Activated B cell treated with CpG ODN at 0.5 μM for 24 hours (primary cell): Measurements from ENCODE around the gene CERS6. TPM values are rescaled to one million over a fixed set of nuclear protein-coding genes. Genes with fewer than 3 reads are reported as not detected.
"Not testable (repeated sequence)": the region's sequence is repeated elsewhere in the genome, so short reads cannot be mapped to it uniquely, and the experiment has no call there.

Source experiments
- ATAC-seq: fragments of 200-7000 bp; cut with Tn5 transposase; one replicate; pipeline ENCODE4 v1.10.0; 2021; ENCODE audit warnings: low read depth, mild to moderate bottlenecking, moderate library complexity
- CTCF ChIA-PET: fragments of 350-600 bp; sonication (Branson Sonifier 250); formaldehyde crosslinking; loops from one replicate; lab custom pipeline; 2021; ENCODE audit warnings: antibody characterized with exemption; lab: Charles Lee
- POLR2A ChIA-PET: fragments of 350-600 bp; sonication (Branson Sonifier 250); formaldehyde crosslinking; loops from one replicate; lab custom pipeline; 2021; ENCODE audit warnings: antibody characterized with exemption; lab: Charles Lee
- DNase-seq: peaks from one replicate; pipeline ENCODE4 v3.0.0; 2022
- H3K27ac Mint-ChIP-seq: one replicate; pipeline ENCODE4 v1.8.0; 2020; ENCODE audit warnings: mixed read lengths
- H3K27me3 Mint-ChIP-seq: one replicate; pipeline ENCODE4 v1.8.0; 2021; ENCODE audit warnings: mixed read lengths
- H3K36me3 Mint-ChIP-seq: one replicate; pipeline ENCODE4 v1.8.0; 2021; ENCODE audit warnings: low read depth, mixed read lengths
- H3K4me1 Mint-ChIP-seq: one replicate; pipeline ENCODE4 v1.8.0; 2021; ENCODE audit warnings: mixed read lengths
- H3K4me3 Mint-ChIP-seq: one replicate; pipeline ENCODE4 v1.8.0; 2020; ENCODE audit warnings: mild to moderate bottlenecking, mixed read lengths
- H3K9me3 Mint-ChIP-seq: one replicate; pipeline ENCODE4 v1.8.0; 2020; ENCODE audit warnings: mixed read lengths
- intact Hi-C: fragments of 100-400 bp; cut with micrococcal nuclease; formaldehyde crosslinking; loops from one replicate; pipeline ENCODE4 v1.15.1; 2024
- total RNA-seq: library from RNA; stranded (reverse); gene quantifications from 2 replicates; pipeline ENCODE4 v1.2.3, GENCODE V29; 2022
- TF ChIP-seq, protein P1 (sequence below): fragments of 200-600 bp; IDR thresholded peaks from one replicate; pipeline ENCODE4 v1.8.0; 2022; ENCODE audit warnings: antibody characterized with exemption, mild to moderate bottlenecking

CERS6 gene
- total RNA-seq, 1 donor from 2014 or later = 5.3 TPM

DNA sequence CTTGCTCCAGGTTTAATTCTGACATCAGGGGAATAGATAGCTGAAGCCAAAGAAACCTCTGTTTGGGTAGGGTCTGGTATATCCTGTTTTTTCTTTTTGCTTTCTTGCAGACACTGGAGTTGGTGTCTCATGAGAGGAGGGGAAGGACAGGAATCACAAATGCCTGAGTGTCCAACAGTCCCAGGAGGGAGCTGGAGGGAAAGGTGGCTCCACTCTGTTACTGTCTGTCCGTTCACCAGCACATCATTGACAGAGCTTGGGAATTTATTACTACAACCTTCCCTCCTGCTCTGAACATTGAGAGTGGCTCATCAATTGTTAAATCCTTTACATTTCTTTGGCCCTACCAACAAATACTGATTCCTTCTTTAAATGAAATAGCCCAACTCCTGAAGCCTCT, 194.1 kb downstream of the CERS6 start:
- DNase-seq = no peak
- no peaks in the 10 kb centered on the region for H3K36me3 Mint-ChIP-seq
- POLR2A ChIA-PET = no interaction called here
- H3K27ac Mint-ChIP-seq = no peak overlapping the region
- TF ChIP-seq, protein P1, sequence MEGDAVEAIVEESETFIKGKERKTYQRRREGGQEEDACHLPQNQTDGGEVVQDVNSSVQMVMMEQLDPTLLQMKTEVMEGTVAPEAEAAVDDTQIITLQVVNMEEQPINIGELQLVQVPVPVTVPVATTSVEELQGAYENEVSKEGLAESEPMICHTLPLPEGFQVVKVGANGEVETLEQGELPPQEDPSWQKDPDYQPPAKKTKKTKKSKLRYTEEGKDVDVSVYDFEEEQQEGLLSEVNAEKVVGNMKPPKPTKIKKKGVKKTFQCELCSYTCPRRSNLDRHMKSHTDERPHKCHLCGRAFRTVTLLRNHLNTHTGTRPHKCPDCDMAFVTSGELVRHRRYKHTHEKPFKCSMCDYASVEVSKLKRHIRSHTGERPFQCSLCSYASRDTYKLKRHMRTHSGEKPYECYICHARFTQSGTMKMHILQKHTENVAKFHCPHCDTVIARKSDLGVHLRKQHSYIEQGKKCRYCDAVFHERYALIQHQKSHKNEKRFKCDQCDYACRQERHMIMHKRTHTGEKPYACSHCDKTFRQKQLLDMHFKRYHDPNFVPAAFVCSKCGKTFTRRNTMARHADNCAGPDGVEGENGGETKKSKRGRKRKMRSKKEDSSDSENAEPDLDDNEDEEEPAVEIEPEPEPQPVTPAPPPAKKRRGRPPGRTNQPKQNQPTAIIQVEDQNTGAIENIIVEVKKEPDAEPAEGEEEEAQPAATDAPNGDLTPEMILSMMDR = no peak
- peaks cover 3% of the 10 kb centered on the region for H3K9me3 Mint-ChIP-seq
- peaks cover 6% of the 10 kb centered on the region for H3K4me1 Mint-ChIP-seq
- CTCF ChIA-PET = no interaction called here
- intact Hi-C loops = no loop called here
- no peak overlapping the region for H3K4me3 Mint-ChIP-seq
- no peak for ATAC-seq
- no peaks in the 10 kb centered on the region for H3K27me3 Mint-ChIP-seq

DNA sequence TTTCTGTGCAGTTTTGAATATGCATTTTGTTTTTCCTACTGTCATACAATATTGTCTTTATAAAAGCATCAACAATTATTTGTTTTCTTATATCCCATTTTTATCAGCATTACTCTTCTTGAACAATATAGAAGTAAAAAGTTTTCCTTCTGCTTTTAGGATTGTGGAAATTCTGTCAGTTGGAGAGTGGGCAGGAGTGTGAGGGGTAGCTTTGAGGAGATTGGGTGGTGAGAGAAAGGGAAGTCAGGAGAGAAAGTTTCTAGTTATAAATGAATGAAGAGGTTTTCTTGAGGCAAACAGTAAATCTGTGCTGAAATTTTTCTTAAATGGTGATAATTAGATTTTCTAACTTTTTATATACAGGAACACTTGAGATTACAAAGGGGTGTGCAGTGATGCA, 194.7 kb downstream of the CERS6 start:
- TF ChIP-seq, protein P1 = no peak
- intact Hi-C loops = no loop called here
- H3K9me3 Mint-ChIP-seq = peaks cover under 1% of the 10 kb centered on the region
- ATAC-seq (no peak), DNase-seq (no peak)
- H3K27ac Mint-ChIP-seq = no peak overlapping the region
- peaks cover 6% of the 10 kb centered on the region for H3K4me1 Mint-ChIP-seq
- H3K27me3 Mint-ChIP-seq = no peaks in the 10 kb centered on the region
- CTCF ChIA-PET = no interaction called here
- no peaks in the 10 kb centered on the region for H3K36me3 Mint-ChIP-seq
- no peak overlapping the region for H3K4me3 Mint-ChIP-seq
- POLR2A ChIA-PET = no interaction called here

DNA sequence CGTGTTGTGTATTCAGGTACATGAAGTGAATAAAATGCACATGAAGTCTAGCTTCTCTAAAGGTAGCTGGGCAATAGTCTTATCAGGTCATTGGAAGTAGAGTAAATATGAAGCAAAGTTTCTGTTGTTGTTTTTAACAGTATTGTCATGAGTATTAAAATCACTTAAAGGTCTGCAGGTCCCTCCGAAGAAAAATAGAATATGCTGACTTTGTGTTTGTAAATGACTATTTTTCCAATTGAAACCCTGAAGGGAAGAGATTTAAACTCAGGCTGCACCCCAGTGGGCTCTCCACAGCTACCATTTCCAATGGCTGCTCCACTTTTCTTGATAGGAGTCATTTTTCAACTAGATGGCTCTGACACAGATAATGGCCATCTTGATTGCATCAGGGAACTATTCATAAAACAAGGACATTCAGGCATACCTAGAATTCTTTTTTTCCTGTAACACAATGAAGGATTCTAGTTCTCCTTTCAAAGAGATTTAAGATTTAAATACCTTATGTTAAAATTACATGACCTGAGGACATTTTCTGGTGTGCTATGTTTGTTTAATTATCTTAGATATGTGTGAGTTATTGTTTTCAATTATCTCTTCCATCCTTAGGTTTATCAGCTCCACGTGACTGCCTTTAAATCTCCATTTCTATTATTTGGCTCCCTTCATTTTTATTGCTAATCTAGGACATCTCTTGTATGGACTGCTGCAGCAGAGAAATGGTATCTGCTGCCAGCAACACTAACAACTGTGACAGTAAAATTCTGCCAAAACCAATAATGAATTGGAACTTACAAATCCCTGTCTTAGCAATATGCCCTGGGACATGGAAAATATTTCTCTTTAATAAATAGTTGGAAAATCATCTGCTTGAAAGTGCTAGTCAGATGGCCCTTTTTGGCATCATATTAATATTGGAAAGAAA, 197.2 kb downstream of the CERS6 start:
- DNase-seq = no peak
- ChIA-PET POLR2A (no interaction called here), CTCF (no interaction called here)
- TF ChIP-seq, protein P1 = no peak
- Mint-ChIP-seq H3K9me3 (no peaks in the 10 kb centered on the region), H3K36me3 (no peaks in the 10 kb centered on the region), H3K4me3 (no peak overlapping the region), H3K4me1 (peaks cover 6% of the 10 kb centered on the region), H3K27ac (no peak overlapping the region), H3K27me3 (no peaks in the 10 kb centered on the region)
- intact Hi-C loops = no loop called here
- no peak for ATAC-seq

DNA sequence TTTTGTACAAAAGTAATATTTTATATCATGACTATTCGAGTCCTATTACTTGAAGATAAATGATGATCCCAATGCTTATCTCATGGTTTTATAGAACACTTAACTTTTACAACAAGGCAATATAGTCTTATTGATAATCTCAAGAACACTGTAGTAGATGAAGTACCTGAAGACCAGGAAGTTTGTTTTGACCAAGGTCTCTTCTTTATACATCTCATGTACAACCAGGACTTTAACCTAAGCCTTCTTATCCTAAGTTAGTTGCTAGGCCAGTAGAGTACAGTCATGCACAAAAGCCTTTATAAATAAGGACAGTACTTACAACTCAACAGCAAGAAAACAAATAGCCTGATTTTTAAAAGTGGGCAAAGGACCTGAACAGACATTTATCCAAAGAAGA, 198.6 kb downstream of the CERS6 start:
- Mint-ChIP-seq H3K27me3 (no peaks in the 10 kb centered on the region), H3K9me3 (no peaks in the 10 kb centered on the region), H3K4me1 (peaks cover 6% of the 10 kb centered on the region), H3K4me3 (no peak overlapping the region), H3K27ac (no peak overlapping the region), H3K36me3 (no peaks in the 10 kb centered on the region)
- CTCF ChIA-PET = no interaction called here
- ATAC-seq = no peak
- POLR2A ChIA-PET = no interaction called here
- intact Hi-C loops = no loop called here
- TF ChIP-seq, protein P1 = no peak
- no peak for DNase-seq

DNA sequence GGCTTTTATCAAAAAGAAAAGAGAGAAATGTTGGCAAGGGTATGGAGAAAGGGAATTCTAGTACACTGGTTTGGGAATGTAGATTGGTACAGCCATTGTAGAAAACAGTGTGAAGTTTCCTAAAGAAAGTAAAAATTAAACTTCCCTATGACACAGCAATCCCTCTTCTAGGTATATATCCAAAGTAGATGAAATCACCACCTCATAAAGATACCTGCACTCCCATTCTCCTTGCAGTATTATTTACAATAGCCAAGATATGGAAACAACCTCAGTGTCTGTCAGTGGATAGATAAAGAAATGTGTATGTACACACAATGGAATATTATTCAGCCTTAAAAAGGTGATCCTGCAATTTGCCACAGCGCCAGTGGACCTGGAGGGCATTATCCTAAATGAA, 199.1 kb downstream of the CERS6 start:
- ATAC-seq = no peak
- Mint-ChIP-seq H3K9me3 (no peaks in the 10 kb centered on the region), H3K4me3 (no peak overlapping the region), H3K36me3 (no peaks in the 10 kb centered on the region), H3K27ac (no peak overlapping the region), H3K4me1 (peaks cover 6% of the 10 kb centered on the region), H3K27me3 (no peaks in the 10 kb centered on the region)
- ChIA-PET POLR2A (no interaction called here), CTCF (no interaction called here)
- intact Hi-C loops = no loop called here
- no peak for DNase-seq
- TF ChIP-seq, protein P1 = no peak

DNA sequence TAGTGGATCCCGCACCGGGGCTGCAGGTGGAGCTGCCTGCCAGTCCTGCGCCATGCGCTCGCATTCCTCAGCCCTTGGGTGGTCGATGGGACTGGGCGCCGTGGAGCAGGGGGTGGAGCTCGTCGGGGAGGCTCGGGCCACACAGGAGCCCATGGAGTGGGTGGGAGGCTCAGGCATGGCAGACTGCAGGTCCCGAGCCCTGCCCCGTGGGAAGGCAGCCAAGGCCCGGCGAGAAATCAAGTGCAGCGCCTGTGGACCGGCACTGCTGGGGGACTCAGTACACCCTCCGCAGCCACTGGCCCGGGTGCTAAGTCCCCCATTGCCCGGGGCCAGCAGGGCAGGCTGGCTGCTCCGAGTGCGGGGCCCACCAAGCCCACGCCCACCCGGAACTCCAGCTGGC, 201.3 kb downstream of the CERS6 start:
- H3K9me3 Mint-ChIP-seq, ATAC-seq, CTCF ChIA-PET, H3K4me3 Mint-ChIP-seq, H3K27me3 Mint-ChIP-seq, POLR2A ChIA-PET, intact Hi-C loops, DNase-seq, H3K36me3 Mint-ChIP-seq, H3K4me1 Mint-ChIP-seq, H3K27ac Mint-ChIP-seq: not testable (repeated sequence)
